Measurements from ENCODE around the gene TBL2.
"Not testable (repeated sequence)": the region's sequence is repeated elsewhere in the genome, so short reads cannot be mapped to it uniquely, and the experiment has no call there.

TBL2 gene

DNA sequence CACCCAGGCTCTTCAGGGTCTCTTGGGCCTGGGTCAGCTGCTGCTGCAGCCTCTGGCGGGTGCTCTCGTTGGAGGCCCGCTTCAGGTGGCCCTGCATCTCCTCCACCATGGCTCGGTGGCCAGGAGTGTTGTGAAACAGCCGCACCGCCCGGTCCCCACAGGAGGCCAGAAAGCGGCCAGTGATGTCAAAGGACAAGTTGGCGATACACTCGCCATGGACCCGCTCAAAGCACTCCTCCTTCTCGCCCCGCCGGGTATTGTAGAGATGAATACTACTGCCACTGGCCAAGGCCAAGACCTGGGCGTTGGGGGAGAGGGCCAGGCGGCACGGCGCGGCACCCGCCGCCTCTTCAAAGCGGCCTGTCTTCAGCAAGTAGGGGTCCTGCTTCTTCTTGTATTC, 7.9 kb downstream of the TBL2 start:
- DNase-seq (ENCODE audit: low spot score): no peak

DNA sequence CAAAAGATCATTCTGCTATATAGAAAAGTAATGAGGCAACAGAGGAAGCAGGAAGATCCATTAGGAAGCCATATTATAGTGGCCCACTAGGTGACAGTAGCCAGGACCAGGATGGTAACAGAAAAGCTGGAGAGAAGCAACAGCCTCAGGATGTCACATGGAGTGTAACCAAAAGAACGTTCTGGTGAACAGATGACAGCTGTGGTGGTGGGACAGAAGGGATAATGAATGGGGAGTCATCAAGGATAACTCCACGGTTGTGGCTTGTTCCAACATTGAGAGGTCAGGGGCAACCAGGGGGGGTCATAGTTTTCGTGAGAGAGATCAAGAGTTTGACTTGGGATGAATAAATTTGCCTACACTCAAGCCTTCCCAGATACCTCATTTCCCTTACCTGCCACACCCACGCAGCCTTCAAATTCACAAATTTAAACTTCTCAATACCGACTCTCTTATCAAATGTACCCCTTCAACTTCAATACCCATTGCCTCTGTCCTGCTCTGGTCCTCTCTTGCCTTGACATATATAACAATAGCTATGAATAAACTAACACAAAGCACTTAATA, 9.3 kb downstream of the TBL2 start:
- no peak for DNase-seq (ENCODE audit: low spot score)

DNA sequence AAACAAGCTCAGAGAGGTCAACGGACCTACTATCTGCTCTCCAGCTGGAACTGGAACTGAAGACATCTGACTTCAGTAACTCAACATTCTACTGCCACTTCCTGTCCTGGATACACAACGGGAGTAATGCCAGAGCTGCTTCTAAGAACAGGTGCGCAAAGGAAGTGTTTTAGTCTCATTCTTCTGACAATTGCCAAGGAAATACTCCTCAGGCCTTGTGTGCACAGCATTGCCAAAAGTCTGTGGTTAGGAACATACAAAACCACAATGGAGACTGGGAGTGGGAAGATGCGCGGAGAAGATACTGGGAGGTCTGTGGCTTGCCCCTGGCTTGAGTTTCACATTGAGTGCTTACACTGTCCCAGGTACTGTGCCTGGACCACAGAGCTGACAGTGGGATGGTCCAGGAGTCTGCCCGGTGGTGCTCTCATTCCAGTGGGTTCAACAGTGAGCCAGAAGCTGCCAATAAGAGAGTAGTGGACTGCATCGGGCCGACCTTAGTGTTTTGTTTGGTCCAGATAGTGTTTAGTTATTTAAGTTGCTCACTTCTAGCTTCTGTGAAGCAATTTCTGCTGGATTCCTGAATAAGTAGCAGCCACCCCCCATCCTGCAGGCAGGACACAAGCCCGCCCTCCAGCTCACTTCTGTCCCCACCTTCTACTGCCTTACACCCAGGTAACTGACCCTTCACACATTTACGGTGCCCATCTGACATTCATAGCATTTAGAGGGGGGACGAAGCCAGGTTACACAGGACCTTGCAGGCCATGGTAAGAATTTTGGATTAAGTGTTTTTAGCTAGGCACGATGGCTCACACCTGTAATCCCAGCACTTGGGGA, 10.3 kb downstream of the TBL2 start:
- no peak for DNase-seq (ENCODE audit: low spot score)

DNA sequence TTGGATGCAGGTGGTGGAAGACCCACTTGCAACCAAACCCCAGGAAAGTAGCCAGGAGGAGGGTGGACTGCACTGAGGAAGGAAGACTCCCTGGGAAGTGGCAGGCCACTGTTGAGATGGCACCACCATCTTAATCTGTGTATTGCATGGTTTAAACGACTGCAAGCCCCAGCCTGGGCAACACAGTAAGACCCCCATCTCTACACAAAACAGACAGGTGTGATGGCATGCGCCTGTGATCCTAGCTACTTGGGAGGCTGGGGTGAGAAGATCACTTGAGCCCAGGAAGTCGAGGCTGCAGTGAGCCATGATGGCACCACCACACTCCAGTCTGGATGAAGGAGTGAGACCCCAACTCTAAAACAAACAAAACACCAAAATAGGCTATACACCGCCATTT, 11.2 kb downstream of the TBL2 start:
- no peak for DNase-seq (ENCODE audit: low spot score)

DNA sequence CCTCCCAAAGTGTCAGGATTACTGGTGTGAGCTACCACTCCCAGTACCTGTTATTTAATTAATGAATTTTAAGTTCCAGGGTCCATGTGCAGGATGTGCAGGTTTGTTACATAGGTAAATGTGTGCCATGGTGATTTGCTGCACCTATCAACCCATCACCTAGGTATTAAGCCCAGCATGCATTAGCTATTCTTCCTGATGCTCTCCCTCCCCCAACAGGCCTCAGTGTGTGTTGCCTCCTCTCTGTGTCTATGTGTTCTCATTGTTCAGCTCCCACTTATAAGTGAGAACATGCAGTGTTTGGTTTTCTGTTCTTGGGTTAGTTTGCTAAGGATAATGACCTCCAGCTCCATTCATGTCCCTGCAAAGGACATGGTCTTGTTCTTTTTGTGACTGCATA, 11.9 kb downstream of the TBL2 start:
- not testable (repeated sequence) for DNase-seq (ENCODE audit: low spot score)

DNA sequence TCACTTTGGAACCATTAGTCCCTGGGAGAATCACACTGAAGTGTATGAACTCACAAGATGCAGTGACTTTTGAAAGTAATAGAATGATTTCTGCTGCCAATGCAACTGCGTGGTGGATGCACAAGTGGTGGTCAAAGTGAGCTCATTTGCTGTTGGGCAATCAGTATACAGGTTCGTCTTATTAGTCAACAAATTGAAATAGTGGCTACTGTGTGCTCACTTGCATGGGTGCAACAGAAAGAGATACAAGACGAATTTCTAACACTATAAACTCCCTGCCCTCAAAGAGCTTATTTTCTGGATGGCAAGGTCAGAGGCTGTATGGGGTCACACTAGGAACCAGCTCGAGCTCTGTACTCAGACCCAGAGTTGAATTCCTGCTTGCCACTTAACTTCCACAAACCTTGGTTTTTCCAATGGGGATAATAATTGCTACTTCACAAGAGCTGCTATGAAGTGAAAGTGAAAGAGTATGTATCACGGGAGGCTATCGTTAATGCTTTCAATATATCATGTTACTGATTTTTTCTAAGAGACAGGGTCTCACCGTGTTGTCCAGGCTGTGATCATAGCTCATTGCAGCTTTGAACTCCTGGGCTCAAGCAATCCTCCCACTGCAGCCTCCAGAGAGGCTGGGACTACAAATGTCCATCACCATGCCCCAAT, 12.6 kb downstream of the TBL2 start:
- no peak for DNase-seq (ENCODE audit: low spot score)

DNA sequence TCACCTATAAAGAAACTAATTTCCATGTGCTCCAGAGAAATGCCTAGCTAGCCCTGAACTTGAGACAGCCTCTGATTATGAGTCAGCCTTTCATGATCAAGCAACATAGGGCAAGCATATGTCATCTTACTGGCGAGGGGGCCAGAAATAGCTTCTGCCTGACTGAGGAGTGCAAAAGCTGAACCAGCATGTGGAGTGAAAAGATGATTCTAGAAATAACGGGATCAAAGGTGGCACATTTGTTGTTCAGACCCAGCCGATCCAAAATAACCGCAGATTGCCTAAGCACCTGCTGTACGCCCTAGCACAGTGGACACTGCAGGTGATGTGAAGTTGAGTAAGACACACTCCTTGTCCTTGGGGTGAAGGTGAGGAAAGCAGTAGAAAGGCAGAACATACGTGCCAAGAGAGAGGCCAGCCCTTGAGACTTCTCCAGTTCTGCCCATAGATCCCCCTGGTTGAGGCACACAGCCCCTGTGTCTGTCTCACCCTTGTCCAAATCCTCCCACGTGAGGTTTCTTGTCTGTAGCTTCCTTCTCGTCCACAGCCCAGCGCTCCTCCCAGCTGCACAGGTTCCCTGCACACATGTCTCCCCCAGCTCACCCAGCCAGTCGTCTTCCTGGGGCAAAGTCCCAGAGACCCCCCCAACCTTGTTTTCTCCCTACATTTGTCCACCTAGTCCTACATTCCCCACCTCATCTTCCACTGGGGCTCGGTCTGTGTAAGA, 18.1 kb downstream of the TBL2 start:
- DNase-seq (ENCODE audit: low spot score): peak; percentile 28

DNA sequence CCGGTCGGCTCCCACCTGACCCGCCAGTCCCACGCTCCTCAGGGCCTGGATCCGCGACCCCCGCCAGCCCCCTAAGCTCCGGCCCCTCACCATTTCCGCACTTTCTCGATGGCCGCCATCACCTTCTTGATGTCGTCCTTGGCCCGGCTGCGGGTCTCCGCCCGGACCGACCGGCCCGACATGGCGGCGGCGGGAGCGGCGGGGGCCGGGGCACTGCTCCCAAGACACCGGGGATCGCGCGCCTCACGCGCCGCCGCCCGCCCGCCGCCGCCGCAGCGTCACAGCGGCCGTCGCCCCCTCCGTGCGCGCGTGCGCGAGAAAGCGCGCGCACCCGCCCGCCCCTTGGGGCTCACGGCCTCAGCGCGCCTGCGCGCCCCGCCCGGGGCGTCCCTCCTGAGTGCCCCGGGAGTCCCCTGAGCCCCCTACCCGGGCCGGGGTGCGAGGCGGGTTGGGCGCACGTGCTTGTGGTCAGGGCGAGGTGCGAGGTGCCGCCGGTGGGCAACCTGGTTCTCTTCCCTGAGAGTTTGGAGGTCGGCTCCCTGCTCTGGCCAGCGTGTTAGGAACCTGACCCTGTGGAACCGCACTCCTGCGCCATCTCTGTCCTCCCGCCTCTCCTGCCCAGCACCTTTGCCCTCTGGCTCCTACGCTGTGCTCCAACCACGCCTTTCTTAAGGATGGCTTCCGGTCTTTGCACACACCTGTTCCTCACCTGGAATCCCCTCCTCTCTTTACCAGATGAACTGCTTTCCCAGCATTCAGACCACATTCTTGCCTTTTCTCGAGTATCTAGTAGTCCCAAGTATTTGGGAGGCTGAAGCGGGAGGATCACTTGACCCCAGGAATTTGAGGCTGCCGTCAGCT, 20.8 kb downstream of the TBL2 start, which contains the start of gene BCL7B:
TSS of gene BCL7B (minus strand) at position 294 of the 861 bp plus-strand sequence. CDS start at position 182, 112 bp downstream.
- peak; percentile 88 for DNase-seq (ENCODE audit: low spot score)

DNA sequence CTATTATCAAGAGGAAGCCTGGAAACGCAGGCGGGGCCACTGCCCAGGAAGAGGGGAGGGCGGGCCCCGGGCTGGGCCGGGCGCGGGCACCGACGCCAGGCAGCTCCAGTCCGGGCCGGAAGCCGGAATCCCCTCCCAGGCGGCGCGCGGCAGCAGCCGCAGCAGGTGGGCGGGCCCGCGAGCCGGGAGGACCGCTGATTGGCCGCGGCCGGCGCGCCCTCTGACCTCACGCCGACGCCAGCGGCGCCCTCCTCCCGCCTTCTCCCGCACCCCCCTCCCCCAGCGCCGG, 21.3 kb downstream of the TBL2 start:
- peak; percentile 99 for DNase-seq (ENCODE audit: low spot score)

DNA sequence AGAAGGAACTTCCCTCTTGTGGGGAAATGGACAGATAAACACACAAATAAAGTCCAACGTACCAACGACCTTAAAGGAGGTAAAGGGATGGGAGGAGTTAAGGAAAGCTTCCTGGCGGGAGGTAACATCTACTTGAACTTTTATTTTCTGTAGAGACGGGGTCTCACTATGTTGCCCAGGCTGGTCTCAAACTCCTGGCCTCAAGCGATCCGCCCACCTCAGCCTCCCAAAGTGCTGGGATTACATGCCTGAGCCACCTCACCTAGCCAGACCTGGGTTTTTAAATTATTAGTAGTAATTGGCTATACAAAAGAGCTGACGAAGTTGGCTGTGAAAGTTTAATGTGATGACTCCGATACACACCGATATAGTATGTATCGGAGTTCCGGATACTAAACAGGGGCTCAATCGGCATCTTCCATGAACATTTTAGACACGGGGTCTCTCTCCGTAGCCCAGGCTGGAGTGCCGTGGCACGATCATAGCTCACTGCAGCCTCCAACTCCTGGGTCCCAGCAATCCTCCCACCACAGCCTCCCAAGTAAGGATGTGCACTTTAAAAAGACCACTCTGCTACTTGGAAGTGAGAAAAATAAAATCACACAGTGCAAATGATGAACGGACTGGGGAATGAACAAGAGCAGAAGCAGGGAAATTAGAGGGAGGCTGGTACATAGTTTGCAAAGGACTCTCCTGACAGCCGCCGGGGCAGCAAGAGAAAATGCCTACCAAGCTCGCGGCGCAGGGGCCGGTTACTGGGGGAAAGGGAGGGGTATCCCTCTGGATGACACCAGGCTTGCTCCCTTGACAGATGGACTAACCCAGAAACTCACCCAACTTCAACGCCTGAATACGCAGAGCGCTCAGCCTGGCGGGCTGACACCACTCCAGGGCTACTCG, 21.9 kb downstream of the TBL2 start:
- no peak for DNase-seq (ENCODE audit: low spot score)

DNA sequence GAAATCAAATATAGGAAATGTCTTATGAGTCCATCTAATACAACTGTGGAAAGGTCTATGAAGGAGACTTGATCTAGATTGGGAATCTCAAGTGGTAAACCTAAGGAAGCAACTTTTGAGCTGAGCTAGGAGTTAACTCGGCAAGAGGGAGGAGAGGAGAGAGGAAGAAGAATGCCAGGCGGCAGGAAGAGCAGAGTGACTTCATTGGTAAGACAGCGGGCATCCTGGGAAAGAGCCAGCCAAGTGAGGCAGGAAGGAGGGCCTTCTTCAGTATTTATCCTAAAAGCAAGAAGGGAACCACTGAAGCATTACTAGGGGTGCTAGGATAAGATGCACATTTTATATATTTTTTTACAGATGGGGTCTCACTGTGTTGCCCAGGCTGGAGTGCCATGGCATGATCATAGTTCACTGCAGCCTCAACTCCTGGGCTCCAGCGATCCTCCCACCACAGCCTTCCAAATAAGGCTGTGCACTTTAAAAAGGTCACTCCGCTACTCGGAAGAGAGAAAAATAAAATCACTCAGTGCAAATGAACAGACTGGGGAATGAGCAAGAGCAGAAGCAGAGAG, 22.9 kb downstream of the TBL2 start:
- no peak for DNase-seq (ENCODE audit: low spot score)

DNA sequence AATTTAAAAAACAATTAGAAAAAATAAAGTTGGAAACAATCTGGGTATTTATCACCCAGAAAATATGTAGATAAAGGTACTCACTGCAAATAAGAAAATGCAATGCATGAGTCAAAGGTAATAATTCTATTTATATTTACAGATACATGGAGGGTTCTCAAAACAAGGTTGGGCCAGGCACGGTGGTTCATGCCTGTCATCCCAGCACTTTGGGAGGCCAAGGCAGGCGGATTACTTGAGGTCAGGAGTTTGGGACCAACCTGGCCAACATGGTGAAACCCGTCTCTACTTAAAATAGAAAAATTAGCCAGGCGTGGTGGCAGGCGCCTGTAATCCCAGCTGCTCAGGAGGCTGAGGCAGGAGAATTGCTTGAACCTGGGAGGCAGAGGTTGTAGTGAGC, 28.3 kb downstream of the TBL2 start:
- DNase-seq (ENCODE audit: low spot score): not testable (repeated sequence)

DNA sequence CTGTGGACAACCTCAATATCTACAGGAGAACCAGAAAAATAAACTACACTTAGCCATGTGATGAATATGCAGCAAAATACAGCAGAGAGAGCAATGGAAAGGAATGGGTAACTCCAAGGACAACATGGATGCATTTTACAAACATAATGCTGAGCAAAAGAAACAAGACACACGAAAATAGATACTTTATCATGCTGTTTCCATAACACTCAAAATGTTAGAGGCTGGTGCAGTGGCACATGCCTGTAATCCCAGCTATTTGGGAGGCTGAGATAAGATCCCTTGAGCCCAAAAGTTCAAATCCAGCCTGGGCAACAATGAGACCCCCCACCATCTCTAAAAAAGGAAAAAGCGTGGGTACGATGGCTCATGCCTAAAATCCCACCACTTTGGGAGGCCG, 29.2 kb downstream of the TBL2 start:
- DNase-seq (ENCODE audit: low spot score): no peak

DNA sequence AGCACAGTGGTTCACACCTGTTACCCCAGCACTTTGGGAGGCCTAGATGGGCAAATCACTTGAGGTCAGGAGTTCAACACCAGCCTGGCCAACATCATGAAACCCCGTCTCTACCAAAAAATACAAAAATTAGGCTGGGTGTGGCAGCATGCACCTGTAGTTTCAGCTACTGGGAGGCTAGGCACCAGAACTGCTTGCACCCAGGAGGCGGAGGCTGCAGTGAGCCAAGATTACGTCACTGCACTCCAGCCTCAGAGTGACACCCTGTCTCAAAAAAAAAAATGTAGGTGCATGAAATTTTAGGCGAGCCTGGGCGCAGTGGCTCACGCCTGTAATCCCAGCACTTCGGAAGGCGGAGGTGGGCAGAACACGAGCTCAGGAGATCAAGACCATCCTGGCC, 30.5 kb downstream of the TBL2 start:
- no peak for DNase-seq (ENCODE audit: low spot score)

DNA sequence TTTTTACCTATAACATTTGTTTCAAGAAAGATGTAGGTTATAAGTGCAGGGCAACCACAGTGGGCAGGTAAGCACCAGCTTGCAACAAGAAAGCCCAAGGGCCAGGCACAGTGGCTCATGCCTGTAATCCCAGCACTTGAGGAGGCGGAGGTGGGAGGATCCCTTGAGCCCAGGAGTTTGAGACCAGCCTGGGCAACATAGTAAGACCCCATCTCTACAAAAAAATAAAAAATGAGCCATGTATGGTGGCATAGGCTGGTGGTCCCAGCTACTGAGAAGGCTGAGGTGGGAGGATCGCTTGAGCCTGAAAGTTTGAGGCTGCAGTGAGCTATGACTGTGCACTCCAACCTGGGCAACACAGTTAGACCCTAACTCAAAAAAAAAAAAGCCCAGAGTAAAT, 33.7 kb downstream of the TBL2 start:
- DNase-seq (ENCODE audit: low spot score): no peak

DNA sequence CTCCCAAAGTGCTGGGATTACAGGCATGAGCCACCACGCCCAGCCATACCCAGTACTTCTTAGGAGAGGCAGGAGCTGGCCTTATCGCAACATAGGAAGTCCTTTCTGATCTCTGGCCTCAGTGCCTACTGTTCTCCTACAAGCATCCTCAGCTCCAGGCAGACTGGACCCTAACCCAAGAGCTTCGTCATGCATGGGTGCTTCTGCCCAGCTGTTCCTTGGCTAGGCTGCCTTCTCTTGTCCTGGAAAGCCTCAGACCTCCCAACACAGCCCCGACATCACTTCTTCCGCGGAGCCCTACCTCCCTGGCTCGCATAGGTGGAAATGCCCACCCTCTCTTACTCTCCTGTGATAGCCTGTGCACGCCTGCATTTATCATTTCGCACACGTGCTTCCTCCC, 36.7 kb downstream of the TBL2 start:
- no peak for DNase-seq (ENCODE audit: low spot score)

DNA sequence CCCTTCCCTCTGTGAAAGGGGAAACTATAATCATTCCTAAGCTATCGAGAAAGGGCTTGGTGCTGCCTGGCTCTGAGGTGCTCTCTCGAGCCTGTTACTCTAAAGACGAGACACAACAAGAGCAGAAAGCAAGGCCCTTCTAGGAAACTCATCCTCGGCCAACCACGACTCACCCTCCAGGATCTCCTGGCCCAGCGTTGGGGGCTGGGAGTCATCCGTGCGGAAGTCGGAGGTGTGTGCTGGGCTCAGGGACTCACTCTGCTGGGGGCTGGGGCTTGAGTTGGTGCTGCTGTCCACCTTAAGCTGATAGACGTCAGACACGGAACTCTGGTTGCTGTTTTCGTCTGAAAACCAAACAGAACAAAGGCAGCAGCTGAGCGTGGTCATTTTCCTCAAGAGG, 38.7 kb downstream of the TBL2 start:
- no peak for DNase-seq (ENCODE audit: low spot score)

DNA sequence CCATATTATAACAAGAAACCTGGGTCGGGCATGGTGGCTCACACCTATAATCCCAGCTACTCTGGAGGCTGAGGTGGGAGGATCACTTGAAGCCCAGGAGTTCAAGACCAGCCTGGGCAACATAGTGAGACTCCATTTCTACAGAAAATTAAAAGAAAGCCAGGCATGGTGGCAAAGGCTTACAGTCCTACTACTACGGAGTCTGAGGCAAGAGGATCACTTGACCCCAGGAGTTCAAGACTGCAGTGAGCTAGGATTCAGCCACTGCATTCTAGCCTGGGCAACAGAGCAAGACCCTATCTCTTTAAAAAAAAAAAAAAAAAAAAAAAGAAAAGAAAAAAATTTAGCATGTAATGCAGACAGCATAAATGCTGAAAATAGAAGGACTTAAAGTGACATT, 39.9 kb downstream of the TBL2 start:
- DNase-seq (ENCODE audit: low spot score): not testable (repeated sequence)

DNA sequence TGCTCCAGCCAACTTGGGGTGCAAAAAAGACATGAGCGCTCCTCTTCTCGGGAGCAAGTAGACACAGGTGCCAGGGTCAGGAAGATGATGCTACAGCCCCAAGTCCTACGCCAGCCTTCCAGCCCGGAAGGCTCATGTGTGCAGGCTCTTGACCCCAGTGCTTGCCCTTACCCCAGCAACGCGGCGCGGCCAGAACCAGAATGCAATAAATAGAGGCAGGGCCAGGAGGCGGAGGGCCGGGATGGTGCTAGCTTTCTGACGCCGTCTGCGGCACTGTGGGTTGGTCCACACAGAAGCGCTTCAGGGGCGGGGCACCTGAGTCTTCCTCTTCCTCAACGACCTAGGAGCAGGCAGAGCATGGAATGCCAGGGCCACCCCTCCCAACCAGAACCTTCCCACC, 41.3 kb downstream of the TBL2 start:
- no peak for DNase-seq (ENCODE audit: low spot score)

DNA sequence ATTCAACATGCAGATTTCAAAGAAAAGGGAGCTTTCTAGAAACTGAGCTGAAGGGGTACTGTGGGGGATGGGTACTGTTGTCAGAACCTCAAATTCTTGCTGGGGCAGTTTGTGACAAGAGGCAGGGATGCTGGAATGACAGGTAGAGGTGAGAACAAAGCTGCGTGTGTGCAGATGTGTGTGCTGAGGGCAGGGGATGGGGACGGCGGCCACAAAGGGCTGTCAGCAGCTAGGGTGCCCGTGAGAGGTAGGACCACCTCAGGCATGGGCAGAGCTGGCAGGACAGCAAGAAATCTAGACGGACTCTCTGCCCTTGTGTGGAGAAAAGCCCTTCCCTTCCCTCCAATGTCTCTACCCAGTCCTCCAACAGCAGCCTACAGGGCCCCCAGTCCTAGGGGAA, 41.9 kb downstream of the TBL2 start:
- DNase-seq (ENCODE audit: low spot score): no peak

Measured in LoVo (cell line).